Measurements from ENCODE around the gene WDR76. TPM values are rescaled to one million over a fixed set of nuclear protein-coding genes. Genes with fewer than 3 reads are reported as not detected.

Gene WDR76
- total RNA-seq, 1 experiment from 2014 or later = 29.6 TPM

GRCh38 chr15:43879386-43880355 is 52.9 kb downstream of the WDR76 start:
- Histone ChIP-seq H3K56ac (ENCODE audit: insufficient read length, low read depth, low read length) (no peak overlapping the region), H3K4me2 (ENCODE audit: insufficient read depth, insufficient read length, low read length) (no peak overlapping the region), H2BK20ac (ENCODE audit: low read depth, low read length, poor library complexity, severe bottlenecking) (no peak overlapping the region), H4K20me1 (ENCODE audit: control insufficient read depth, insufficient read depth, insufficient read length) (no peaks in the 10 kb centered on the region), H3T11ph (ENCODE audit: low read length) (no peak overlapping the region), H2AFZ (ENCODE audit: low read length) (no peak overlapping the region), H3K23me2 (ENCODE audit: insufficient read length, low read depth, low read length, poor library complexity, severe bottlenecking) (no peaks in the 10 kb centered on the region), H2AK5ac (ENCODE audit: insufficient read length, low read length) (no peak overlapping the region), H3K27ac (ENCODE audit: insufficient read length, low read depth, low read length) (no peak overlapping the region), H3K4me1 (ENCODE audit: insufficient read depth, low read length) (peaks cover 6% of the 10 kb centered on the region; the same call in 1 of the 2 replicates), H4K91ac (ENCODE audit: insufficient read length, low read depth, low read length) (no peak overlapping the region), H3K4ac (ENCODE audit: low read depth, low read length) (no peak overlapping the region), H2BK15ac (ENCODE audit: low read depth, low read length) (no peak overlapping the region), H2BK12ac (ENCODE audit: insufficient read length, low read depth, low read length) (no peak overlapping the region), H4K5ac (ENCODE audit: insufficient read length, low read depth, low read length) (no peak overlapping the region), H3K79me1 (ENCODE audit: insufficient read depth, low read depth, low read length, poor library complexity, severe bottlenecking) (no peaks in the 10 kb centered on the region), H2BK120ac (ENCODE audit: low read depth, low read length, poor library complexity, severe bottlenecking) (no peak overlapping the region), H3K23ac (ENCODE audit: insufficient read length, low read depth, low read length) (no peak overlapping the region), H3K9me3 (ENCODE audit: control insufficient read depth, low read depth, low read length) (no peaks in the 10 kb centered on the region), H4K8ac (replicated peaks; ENCODE audit: insufficient read length, low read depth, low read length) (no peak overlapping the region), H2BK5ac (ENCODE audit: insufficient read length, low read length) (no peak overlapping the region), H3K27me3 (ENCODE audit: insufficient read depth, low read length) (no peaks in the 10 kb centered on the region), H3K14ac (ENCODE audit: insufficient read depth, low read length) (no peak overlapping the region), H3K79me2 (ENCODE audit: insufficient read depth, low read length) (no peaks in the 10 kb centered on the region), H3K9ac (ENCODE audit: extremely low read depth, insufficient read length, low read length) (no peak overlapping the region), H3K18ac (ENCODE audit: insufficient read length, low read depth, low read length) (no peak overlapping the region)
- Mint-ChIP-seq H3K36me3 (ENCODE audit: insufficient read depth in 1 of 3, low read depth in 3 of 3) (peaks cover 7 to 39% (median 11%) of the 10 kb centered on the region in 3 experiments), H3K9me3 (no peaks in the 10 kb centered on the region), H3K27ac (peak overlapping the region in 1 of 3 experiments; percentile 11; a peak in 1 of 7 replicates), H3K4me3 (no peak overlapping the region), H3K4me1 (peaks cover 17 to 20% of the 10 kb centered on the region in 2 experiments), H3K27me3 (ENCODE audit: low read depth) (no peaks in the 10 kb centered on the region)
- TF ChIP-seq, protein P1, sequence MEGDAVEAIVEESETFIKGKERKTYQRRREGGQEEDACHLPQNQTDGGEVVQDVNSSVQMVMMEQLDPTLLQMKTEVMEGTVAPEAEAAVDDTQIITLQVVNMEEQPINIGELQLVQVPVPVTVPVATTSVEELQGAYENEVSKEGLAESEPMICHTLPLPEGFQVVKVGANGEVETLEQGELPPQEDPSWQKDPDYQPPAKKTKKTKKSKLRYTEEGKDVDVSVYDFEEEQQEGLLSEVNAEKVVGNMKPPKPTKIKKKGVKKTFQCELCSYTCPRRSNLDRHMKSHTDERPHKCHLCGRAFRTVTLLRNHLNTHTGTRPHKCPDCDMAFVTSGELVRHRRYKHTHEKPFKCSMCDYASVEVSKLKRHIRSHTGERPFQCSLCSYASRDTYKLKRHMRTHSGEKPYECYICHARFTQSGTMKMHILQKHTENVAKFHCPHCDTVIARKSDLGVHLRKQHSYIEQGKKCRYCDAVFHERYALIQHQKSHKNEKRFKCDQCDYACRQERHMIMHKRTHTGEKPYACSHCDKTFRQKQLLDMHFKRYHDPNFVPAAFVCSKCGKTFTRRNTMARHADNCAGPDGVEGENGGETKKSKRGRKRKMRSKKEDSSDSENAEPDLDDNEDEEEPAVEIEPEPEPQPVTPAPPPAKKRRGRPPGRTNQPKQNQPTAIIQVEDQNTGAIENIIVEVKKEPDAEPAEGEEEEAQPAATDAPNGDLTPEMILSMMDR (conservative IDR thresholded peaks at IDR 0.05) = no peak
- DNase-seq = no peak
- no CpG with 5 or more reads among the region's 15 CpGs for WGBS (ENCODE audit: extremely low coverage, insufficient read length, low lambda C conversion rate)
